DND-41 (cell line): ENCODE data around the gene ZSCAN12.

ENCODE experiments used
- ATAC-seq: fragments of 200-7000 bp; cut with Tn5 transposase; 3 replicates; pipeline ENCODE4 v1.9.1; 2021; ENCODE audit warnings: low read depth; ENCODE audit not compliant: insufficient read depth
- DNase-seq: peaks from one replicate; pipeline ENCODE4 v3.0.0-alpha.2; 2020
- H2AFZ ChIP-seq: 2 replicates; pipeline ENCODE4 v1.6.0; 2012; ENCODE audit warnings: low read depth, low read length
- H3K27ac ChIP-seq: 2 replicates; pipeline ENCODE4 v1.5.1; 2012; ENCODE audit warnings: low read length, inconsistent platforms
- H3K27me3 ChIP-seq: fragments of 200-600 bp; sonication (generic); 2 replicates; pipeline ENCODE4 v1.6.0; 2012; ENCODE audit warnings: low read length, mild to moderate bottlenecking, inconsistent platforms; ENCODE audit not compliant: insufficient read depth, poor library complexity
- H3K36me3 ChIP-seq: 2 replicates; pipeline ENCODE4 v1.5.1; 2012; ENCODE audit warnings: low read length, inconsistent platforms; ENCODE audit not compliant: insufficient read depth
- H3K4me1 ChIP-seq: 2 replicates; pipeline ENCODE4 v1.5.1; 2012; ENCODE audit warnings: mild to moderate bottlenecking, low read length; ENCODE audit not compliant: insufficient read depth
- H3K4me2 ChIP-seq: 2 replicates; pipeline ENCODE4 v1.6.0; 2012; ENCODE audit warnings: mild to moderate bottlenecking, moderate library complexity, low read length, inconsistent platforms; ENCODE audit not compliant: insufficient read depth
- H3K4me3 ChIP-seq, 2 experiments: fragments of 200-600 bp in 1 of 2; shearing (Covaris generic) in 1 of 2; 2 replicates each; pipeline ENCODE4 v1.5.1; 2012 to 2016; ENCODE audit warnings: inconsistent platforms in 2 of 2, low read length in 2 of 2, mild to moderate bottlenecking in 2 of 2, low read depth in 1 of 2, moderate library complexity in 1 of 2
- H3K79me2 ChIP-seq: 2 replicates; pipeline ENCODE4 v1.6.0; 2012; ENCODE audit warnings: low read length, inconsistent platforms; ENCODE audit not compliant: insufficient read depth
- H3K9ac ChIP-seq: 2 replicates; pipeline ENCODE4 v1.6.0; 2012; ENCODE audit warnings: low read depth, mild to moderate bottlenecking, inconsistent platforms, low read length, moderate library complexity
- H3K9me3 ChIP-seq: 2 replicates; pipeline ENCODE4 v1.5.1; 2012; ENCODE audit warnings: low read length, moderate library complexity, mild to moderate bottlenecking, inconsistent platforms; ENCODE audit not compliant: insufficient read depth, severe bottlenecking
- H4K20me1 ChIP-seq: 2 replicates; pipeline ENCODE4 v1.6.0; 2012; ENCODE audit warnings: low read length; ENCODE audit not compliant: insufficient read depth
- CTCF ChIP-seq: IDR thresholded peaks from 2 replicates; pipeline ENCODE4 v1.5.1; 2012; ENCODE audit warnings: borderline replicate concordance, low read length, moderate library complexity, mild to moderate bottlenecking; ENCODE audit not compliant: poor library complexity, severe bottlenecking; ENCODE audit errors: extremely low read depth
- EZH2 ChIP-seq: IDR thresholded peaks from 3 replicates; pipeline ENCODE4 v1.6.1; 2012; ENCODE audit warnings: borderline replicate concordance, low read depth, mild to moderate bottlenecking, moderate library complexity, low read length, inconsistent platforms; ENCODE audit not compliant: severe bottlenecking

Gene ZSCAN12

DNA sequence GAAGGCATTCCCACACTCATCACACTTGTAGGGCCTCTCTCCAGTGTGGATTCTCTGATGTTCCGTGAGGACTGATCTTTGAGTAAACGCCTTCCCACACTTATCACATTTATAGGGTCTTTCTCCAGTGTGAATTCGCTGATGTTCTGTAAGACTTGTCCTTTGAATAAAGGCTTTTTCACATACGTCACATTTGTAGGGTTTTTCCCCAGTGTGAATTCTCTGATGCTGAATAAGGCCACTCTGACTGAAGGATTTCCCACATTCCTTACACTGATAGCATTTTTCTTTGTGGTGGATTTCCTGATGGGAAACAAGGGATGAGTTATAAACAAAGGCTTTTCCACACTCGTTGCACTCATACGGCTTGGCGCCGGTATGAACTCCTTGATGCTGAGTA, 8.9 kb downstream of the ZSCAN12 start:
- Histone ChIP-seq H2AFZ (no peak overlapping the region), H3K4me3 (no peak overlapping the region), H3K9ac (no peak overlapping the region), H3K36me3 (peaks cover 97% of the 10 kb centered on the region), H3K79me2 (peaks cover 71% of the 10 kb centered on the region), H3K27me3 (no peaks in the 10 kb centered on the region), H3K4me1 (peaks cover 15% of the 10 kb centered on the region), H3K27ac (no peak overlapping the region), H3K9me3 (no peaks in the 10 kb centered on the region), H4K20me1 (peaks cover 37% of the 10 kb centered on the region), H3K4me2 (no peak overlapping the region)
- no peak for ATAC-seq
- TF ChIP-seq EZH2 = no peak
- no peak for TF ChIP-seq CTCF
- DNase-seq = no peak

- no peak for TF ChIP-seq EZH2
- no peak for TF ChIP-seq CTCF
- peaks cover 9% of the 10 kb centered on the region for H4K20me1 ChIP-seq
- peaks cover 23% of the 10 kb centered on the region for H3K79me2 ChIP-seq
- H3K4me2 ChIP-seq = no peak overlapping the region
- peaks cover 5% of the 10 kb centered on the region for H3K9me3 ChIP-seq
- ATAC-seq = no peak
- no peaks in the 10 kb centered on the region for H3K4me1 ChIP-seq
- no peaks in the 10 kb centered on the region for H3K27me3 ChIP-seq
- no peak overlapping the region for H3K27ac ChIP-seq
- no peak overlapping the region for H2AFZ ChIP-seq
- H3K36me3 ChIP-seq = peaks cover 98% of the 10 kb centered on the region
- DNase-seq = no peak
- no peak overlapping the region for H3K9ac ChIP-seq
- H3K4me3 ChIP-seq = no peak overlapping the region
Observed at GRCh38 chr6:28384143-28384533, 15.4 kb downstream of the ZSCAN12 start.

DNA sequence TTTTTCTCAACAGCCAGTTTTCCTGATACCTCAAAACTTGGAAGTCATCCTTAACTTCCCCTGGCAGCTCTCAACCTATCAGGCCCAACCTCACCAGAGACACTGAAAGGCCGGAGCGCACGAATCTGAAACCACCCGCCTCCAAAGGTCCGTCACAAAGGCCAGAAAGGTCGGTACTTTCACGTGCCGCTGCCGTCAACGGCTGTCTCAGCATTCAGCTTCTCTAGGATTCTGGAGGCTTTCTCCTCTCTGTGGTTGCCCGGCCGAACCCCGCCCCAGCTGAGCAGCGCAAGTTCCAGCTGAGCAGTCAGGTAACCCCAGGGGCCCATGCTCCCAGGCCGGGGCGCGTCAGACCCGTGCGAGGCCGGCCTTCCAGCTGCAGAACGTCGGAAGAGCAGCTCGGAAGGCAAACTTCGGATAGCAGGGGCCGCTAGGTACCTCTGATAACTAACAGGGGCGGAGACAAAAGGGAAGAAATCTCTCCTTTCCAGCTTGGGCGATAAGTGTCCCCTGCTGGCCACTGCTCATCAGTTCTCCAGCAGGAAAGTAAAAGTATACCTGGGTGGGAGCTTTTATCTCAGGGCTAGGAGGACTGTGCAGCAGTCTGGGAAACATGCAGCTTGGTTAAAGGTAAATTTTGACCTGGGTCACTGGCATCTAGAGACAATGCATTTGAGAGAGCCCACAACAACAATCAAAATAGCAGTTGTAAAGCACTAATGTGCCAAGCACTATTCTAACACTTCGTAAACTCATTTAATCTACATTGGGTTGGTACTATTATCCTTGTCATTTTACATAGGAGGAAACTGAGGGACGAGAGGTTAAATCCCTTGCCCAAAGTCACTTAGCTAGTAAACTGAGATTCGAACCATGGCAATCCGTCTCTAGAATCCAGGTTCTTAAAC, 16.1 kb downstream of the ZSCAN12 start:
- no peak for DNase-seq
- Histone ChIP-seq H4K20me1 (peaks cover 9% of the 10 kb centered on the region), H3K9ac (no peak overlapping the region)

More for the DNA sequence above, 16.1 kb downstream of the ZSCAN12 start:
- Histone ChIP-seq H3K27ac (no peak overlapping the region), H3K79me2 (peaks cover 17% of the 10 kb centered on the region), H3K9me3 (peaks cover 5% of the 10 kb centered on the region), H3K36me3 (peaks cover 98% of the 10 kb centered on the region), H3K4me2 (no peak overlapping the region), H3K4me1 (no peaks in the 10 kb centered on the region), H2AFZ (no peak overlapping the region), H3K4me3 (no peak overlapping the region), H3K27me3 (no peaks in the 10 kb centered on the region)
- TF ChIP-seq EZH2 (no peak), CTCF (no peak)
- no peak for ATAC-seq
